ENCODE results near the gene ALK. TPM values are rescaled to one million over a fixed set of nuclear protein-coding genes. Genes with fewer than 3 reads are reported as not detected.

Gene ALK
- total RNA-seq, 2 experiments from 2014 or later: not detected

DNA sequence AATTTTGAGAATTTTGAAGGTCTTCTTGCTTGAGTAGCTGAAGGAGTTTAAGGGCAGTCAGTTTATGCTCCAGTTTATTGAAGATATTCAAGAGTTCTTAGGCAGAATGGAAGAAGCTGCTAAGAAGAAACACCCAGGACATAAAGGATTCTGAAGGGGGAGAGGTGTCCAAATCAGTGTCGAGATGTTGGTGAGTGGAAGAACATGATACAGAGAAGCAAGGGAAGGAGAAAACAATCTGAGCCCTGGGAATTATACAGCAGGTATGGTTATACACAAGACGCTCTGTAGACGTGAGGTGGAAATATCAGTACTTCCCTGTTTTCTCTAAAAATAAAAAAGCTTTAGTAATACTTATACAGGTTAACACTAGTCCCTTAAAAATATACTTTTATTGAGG is 746.0 kb downstream of the ALK start:
- ATAC-seq (no peak), DNase-seq (no peak)
- peak overlapping the region; percentile 22 for H3K27ac Mint-ChIP-seq
- H3K9me3 Mint-ChIP-seq: no peaks in the 10 kb centered on the region
- H3K4me3 Mint-ChIP-seq: no peak overlapping the region
- peaks cover 19% of the 10 kb centered on the region for H3K36me3 Mint-ChIP-seq (ENCODE audit: low read depth)
- no peaks in the 10 kb centered on the region for H3K27me3 Mint-ChIP-seq
- CTCF ChIA-PET: no interaction called here
- H3K4me1 Mint-ChIP-seq (ENCODE audit: low read depth): peaks cover 6% of the 10 kb centered on the region
- TF ChIP-seq, protein P1, sequence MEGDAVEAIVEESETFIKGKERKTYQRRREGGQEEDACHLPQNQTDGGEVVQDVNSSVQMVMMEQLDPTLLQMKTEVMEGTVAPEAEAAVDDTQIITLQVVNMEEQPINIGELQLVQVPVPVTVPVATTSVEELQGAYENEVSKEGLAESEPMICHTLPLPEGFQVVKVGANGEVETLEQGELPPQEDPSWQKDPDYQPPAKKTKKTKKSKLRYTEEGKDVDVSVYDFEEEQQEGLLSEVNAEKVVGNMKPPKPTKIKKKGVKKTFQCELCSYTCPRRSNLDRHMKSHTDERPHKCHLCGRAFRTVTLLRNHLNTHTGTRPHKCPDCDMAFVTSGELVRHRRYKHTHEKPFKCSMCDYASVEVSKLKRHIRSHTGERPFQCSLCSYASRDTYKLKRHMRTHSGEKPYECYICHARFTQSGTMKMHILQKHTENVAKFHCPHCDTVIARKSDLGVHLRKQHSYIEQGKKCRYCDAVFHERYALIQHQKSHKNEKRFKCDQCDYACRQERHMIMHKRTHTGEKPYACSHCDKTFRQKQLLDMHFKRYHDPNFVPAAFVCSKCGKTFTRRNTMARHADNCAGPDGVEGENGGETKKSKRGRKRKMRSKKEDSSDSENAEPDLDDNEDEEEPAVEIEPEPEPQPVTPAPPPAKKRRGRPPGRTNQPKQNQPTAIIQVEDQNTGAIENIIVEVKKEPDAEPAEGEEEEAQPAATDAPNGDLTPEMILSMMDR (IDR thresholded peaks at IDR 0.05): no peak
- POLR2A ChIA-PET: interaction anchor here (2.5 kb wide), 1 partner anchor 11 kb away, joined by 7 read pairs; no protein-coding TSS in a partner anchor
- intact Hi-C loops (cut with micrococcal nuclease): no loop called here

DNA sequence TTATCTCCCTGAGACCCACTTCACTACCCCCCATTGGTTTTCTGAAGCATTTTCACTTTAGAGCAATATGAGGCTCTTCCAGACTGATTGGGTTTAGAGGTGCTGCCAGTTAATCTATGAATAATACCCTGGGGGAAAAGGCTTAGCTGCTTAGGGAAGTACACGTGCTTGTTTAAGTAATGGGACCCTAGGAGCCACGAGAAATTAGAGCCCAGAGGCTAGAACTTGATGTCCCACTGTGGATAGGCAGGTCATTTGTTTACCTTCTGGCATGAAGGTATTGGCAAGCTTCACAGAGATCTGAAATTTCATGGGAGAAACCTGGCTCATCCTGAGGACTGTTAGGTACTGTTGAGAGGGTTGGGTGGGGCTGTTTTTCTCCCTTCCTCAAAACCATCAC is 746.4 kb downstream of the ALK start:
- TF ChIP-seq, protein P1 (IDR thresholded peaks at IDR 0.05): no peak

DNA sequence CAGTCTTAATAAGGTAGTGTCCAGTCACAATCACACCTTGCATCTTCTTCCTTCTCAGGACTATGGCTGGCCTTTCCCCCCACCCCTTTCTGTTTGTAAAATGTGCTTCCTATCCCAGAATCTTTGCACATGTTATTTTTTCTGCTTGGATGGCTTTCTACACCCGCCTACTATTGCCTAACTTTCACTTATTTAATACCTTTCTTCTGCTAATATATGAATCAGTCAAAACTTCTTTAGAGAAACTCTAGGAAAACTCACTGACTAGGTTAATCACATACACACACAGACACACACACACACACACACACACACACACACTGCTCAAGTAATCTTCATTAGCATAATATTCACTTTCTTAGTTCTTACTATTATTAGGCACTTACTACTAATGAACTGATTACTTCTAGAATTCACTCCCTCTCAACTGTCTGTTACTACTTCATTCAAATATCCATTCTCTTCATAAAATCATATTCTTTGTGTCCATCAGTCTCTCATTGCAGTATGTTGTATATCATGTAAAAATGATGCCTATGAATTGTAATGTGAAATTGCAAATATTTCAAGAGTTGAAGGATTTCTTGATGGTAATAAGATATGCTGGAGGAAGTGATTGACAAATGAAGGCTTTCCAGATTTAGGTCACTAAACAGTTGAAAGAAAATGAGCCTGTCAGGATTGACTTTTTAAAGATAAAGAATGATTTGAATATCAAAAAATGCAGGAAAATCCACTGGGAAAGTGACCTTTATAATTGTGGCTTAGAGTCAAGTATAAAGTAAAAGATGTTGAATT is 754.9 kb downstream of the ALK start:
- H3K36me3 Mint-ChIP-seq (ENCODE audit: low read depth): peaks cover 20% of the 10 kb centered on the region
- no peak overlapping the region for H3K4me3 Mint-ChIP-seq
- H3K9me3 Mint-ChIP-seq: no peaks in the 10 kb centered on the region
- intact Hi-C loops (cut with micrococcal nuclease): no loop called here
- TF ChIP-seq, protein P1 (IDR thresholded peaks at IDR 0.05): no peak
- no peak overlapping the region for H3K27ac Mint-ChIP-seq
- no peaks in the 10 kb centered on the region for H3K27me3 Mint-ChIP-seq
- ChIA-PET POLR2A (interaction anchor here (1.0 kb wide), 1 partner anchor 53 kb away, joined by 6 read pairs; no protein-coding TSS in a partner anchor), CTCF (interaction anchor here (0.9 kb wide), 1 partner anchor 20 kb away, joined by 3 read pairs; no protein-coding TSS in a partner anchor)
- no peaks in the 10 kb centered on the region for H3K4me1 Mint-ChIP-seq (ENCODE audit: low read depth)
- no peak for ATAC-seq
- no peak for DNase-seq

More for the DNA sequence above, 746.4 kb downstream of the ALK start:
- no peak for DNase-seq
- Mint-ChIP-seq H3K4me3 (no peak overlapping the region), H3K27me3 (no peaks in the 10 kb centered on the region), H3K9me3 (no peaks in the 10 kb centered on the region), H3K27ac (peak overlapping the region; percentile 22), H3K36me3 (ENCODE audit: low read depth) (peaks cover 20% of the 10 kb centered on the region), H3K4me1 (ENCODE audit: low read depth) (peaks cover 5% of the 10 kb centered on the region)
- ChIA-PET CTCF (no interaction called here), POLR2A (no interaction called here)
- intact Hi-C loops (cut with micrococcal nuclease): no loop called here
- no peak for ATAC-seq

DNA sequence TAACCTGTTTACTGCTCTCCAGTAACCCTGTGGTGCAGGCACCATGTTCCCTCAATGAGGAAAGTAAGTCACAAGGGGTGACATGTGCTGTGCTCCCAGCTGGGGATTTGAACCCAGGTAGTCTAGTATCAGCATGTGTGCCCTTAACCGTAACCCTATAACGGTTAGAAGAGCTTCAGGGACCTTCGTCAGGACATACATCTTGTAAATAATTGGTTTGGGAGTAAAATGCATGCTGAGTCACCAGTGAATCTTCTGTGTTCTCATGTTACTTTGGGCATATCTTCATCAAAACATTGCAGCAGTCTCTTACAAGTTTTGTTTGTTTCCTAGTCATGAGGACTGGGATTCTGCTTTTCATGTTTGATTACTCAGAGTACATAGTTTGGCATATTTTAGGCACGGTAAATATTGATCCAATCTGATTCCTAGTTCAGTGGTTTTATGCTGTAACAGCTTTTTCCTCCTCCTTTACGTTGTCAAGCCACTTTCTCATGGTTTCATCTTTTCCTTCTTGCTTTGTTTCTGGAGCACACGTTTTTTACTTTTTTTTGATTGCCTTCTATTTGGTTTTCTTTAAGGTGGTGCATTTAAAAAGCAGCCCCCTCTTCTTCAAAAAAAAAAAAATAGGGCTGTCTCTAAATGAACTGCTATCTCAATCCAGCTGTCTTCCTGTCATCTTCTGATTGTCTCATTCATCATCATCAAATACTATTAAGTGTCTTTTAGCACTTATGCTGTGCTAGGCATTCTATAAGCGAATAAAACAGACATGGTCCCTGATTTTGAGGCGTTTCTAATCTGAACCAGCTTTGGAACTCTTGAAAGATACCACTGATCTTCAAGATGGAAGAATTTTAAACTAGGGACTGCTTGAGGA is 755.8 kb downstream of the ALK start:
- Mint-ChIP-seq H3K36me3 (ENCODE audit: low read depth) (peaks cover 17% of the 10 kb centered on the region), H3K9me3 (no peaks in the 10 kb centered on the region), H3K4me3 (no peak overlapping the region), H3K27ac (no peak overlapping the region), H3K27me3 (no peaks in the 10 kb centered on the region), H3K4me1 (ENCODE audit: low read depth) (no peaks in the 10 kb centered on the region)
- ChIA-PET CTCF (interaction anchor here (0.9 kb wide), 1 partner anchor 21 kb away, joined by 3 read pairs; no protein-coding TSS in a partner anchor), POLR2A (interaction anchor here (1.0 kb wide), 1 partner anchor 52 kb away, joined by 6 read pairs; no protein-coding TSS in a partner anchor)
- TF ChIP-seq, protein P1 (IDR thresholded peaks at IDR 0.05): no peak
- DNase-seq (no peak), ATAC-seq (no peak)
- intact Hi-C loops (cut with micrococcal nuclease): no loop called here
